ENCODE results near the gene CHD5.

DNA sequence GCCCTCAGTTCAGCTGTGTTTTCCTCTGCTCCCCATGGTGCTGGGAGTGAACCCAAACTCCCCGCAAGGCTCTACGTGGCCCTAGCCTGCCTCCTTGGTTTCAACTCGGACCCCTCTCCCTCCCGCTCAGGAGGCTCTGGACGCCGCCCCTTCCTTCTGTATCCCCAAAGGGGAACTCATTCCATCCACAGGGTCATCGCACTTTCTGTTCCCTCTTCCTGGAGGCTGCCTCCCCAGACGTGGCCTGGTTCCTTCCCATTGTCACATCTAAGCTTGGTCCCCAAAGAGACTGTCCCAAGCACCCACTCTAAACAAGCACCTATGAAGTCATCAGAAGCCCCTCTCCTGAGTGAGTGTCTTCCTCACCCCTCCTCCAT lies 123.6 kb downstream of the CHD5 start:
- TF ChIP-seq POLR2AphosphoS5 (IDR thresholded peaks at IDR 0.05; ENCODE audit: low read depth, low read length) (no peak), POLR2A (IDR thresholded peaks at IDR 0.05; ENCODE audit: low read depth, low read length) (no peak), PAX5 (IDR thresholded peaks at IDR 0.05; ENCODE audit: insufficient read depth, low read length, severe bottlenecking) (no peak)

Measured in GM12891 (cell line).